Keratinocyte (primary cell): ENCODE data around the gene SNX14. TPM values are rescaled to one million over a fixed set of nuclear protein-coding genes. Genes with fewer than 3 reads are reported as not detected.

Experiments used
- DNase-seq: peaks from one replicate; pipeline ENCODE4 v3.0.0-alpha.2; 2011; ENCODE audit warnings: low read depth, missing footprints, low spot score
- FAIRE-seq: peaks from 2 replicates; lab custom pipeline; 2011; peaks lifted over from hg19 to GRCh38; lab: Jason Lieb, UNC
- H2AFZ ChIP-seq: 2 replicates; pipeline ENCODE4 v1.6.0; 2012; ENCODE audit warnings: low read length, control low read depth, inconsistent platforms; ENCODE audit not compliant: control insufficient read depth
- H3K27ac ChIP-seq: 2 replicates; pipeline ENCODE4 v1.5.1; 2011; ENCODE audit warnings: low read length; ENCODE audit not compliant: control insufficient read depth, insufficient read depth
- H3K27me3 ChIP-seq: 3 replicates; pipeline ENCODE4 v1.6.0; 2011; ENCODE audit warnings: low read length; ENCODE audit not compliant: control insufficient read depth, insufficient read depth; ENCODE audit errors: extremely low read depth
- H3K36me3 ChIP-seq, 2 experiments: 2 replicates in 1 of 2; 3 replicates in 1 of 2; pipeline ENCODE4 v1.5.1; 2011; ENCODE audit warnings: low read length in 2 of 2, mild to moderate bottlenecking in 1 of 2; ENCODE audit not compliant: control insufficient read depth in 2 of 2, insufficient read depth in 2 of 2; ENCODE audit errors: extremely low read depth in 1 of 2
- H3K4me1 ChIP-seq: 3 replicates; pipeline ENCODE4 v1.5.1; 2011; ENCODE audit warnings: low read length; ENCODE audit not compliant: control insufficient read depth, insufficient read depth; ENCODE audit errors: extremely low read depth
- H3K4me2 ChIP-seq: 3 replicates; pipeline ENCODE4 v1.6.0; 2011; ENCODE audit warnings: low read depth, low read length; ENCODE audit not compliant: control insufficient read depth, insufficient read depth; ENCODE audit errors: extremely low read depth
- H3K4me3 ChIP-seq, 3 experiments: fragments of 200-600 bp in 1 of 3; sonication (generic) in 1 of 3; 2 replicates in 2 of 3; 3 replicates in 1 of 3; pipeline ENCODE4 v1.5.1; 2011 to 2016; ENCODE audit warnings: low read length in 3 of 3, mild to moderate bottlenecking in 3 of 3, control low read depth in 2 of 3, inconsistent platforms in 1 of 3, low read depth in 1 of 3, mixed read lengths in 1 of 3, mixed run types in 1 of 3, moderate library complexity in 1 of 3; ENCODE audit not compliant: control insufficient read depth in 2 of 3, insufficient read depth in 2 of 3; ENCODE audit errors: extremely low read depth in 1 of 3
- H3K79me2 ChIP-seq: 2 replicates; pipeline ENCODE4 v1.6.0; 2012; ENCODE audit warnings: low read length; ENCODE audit not compliant: control insufficient read depth, insufficient read depth
- H3K9ac ChIP-seq: 3 replicates; pipeline ENCODE4 v1.6.0; 2011; ENCODE audit warnings: low read length; ENCODE audit not compliant: control insufficient read depth, insufficient read depth; ENCODE audit errors: extremely low read depth
- H3K9me1 ChIP-seq: 3 replicates; pipeline ENCODE4 v1.6.0; 2011; ENCODE audit warnings: low read length; ENCODE audit not compliant: control insufficient read depth, insufficient read depth; ENCODE audit errors: extremely low read depth
- H3K9me3 ChIP-seq: 2 replicates; pipeline ENCODE4 v1.5.1; 2012; ENCODE audit warnings: low read depth, low read length; ENCODE audit not compliant: control insufficient read depth
- H4K20me1 ChIP-seq: 3 replicates; pipeline ENCODE4 v1.6.0; 2011; ENCODE audit warnings: low read length; ENCODE audit not compliant: control insufficient read depth, insufficient read depth; ENCODE audit errors: extremely low read depth
- EZH2 ChIP-seq: IDR thresholded peaks from one replicate; pipeline ENCODE4 v1.6.1; 2012; ENCODE audit warnings: inconsistent platforms, mild to moderate bottlenecking, low read length, moderate library complexity
- dilution Hi-C: fragments of 300-500 bp; cut with MboI; formaldehyde crosslinking; loops from one replicate; pipeline ENCODE4 v1.7.0; 2020; ENCODE audit warnings: low sequenced_read_pairs; ENCODE audit not compliant: extremely low pct_ligation_motif_present
- polyA plus RNA-seq, 5 experiments: library from polyadenylated mRNA; depleted of rRNA in 3 of 5; stranded (reverse) in 3 of 5; stranded (forward) in 1 of 5; unstranded in 1 of 5; fragments of >200 nt; gene quantifications; 1 replicate in 1 of 5; 2 replicates in 3 of 5; 3 replicates in 1 of 5; pipeline versions ENCODE4 v1.2.1 to v1.2.3, GENCODE V29; 2011 to 2012; ENCODE audit warnings: missing spikeins in 2 of 5, low read depth in 1 of 5, low replicate concordance in 1 of 5
- TF ChIP-seq, protein P1 (sequence below), 3 experiments: IDR thresholded peaks in 1 of 3; conservative IDR thresholded peaks in 1 of 3; optimal IDR thresholded peaks in 1 of 3; 2 replicates in 2 of 3; 3 replicates in 1 of 3; pipeline versions ENCODE3 to v1.5.1; 2011; ENCODE audit warnings: low read length in 3 of 3, mild to moderate bottlenecking in 3 of 3, moderate library complexity in 2 of 3, control low read depth in 1 of 3, inconsistent platforms in 1 of 3; ENCODE audit not compliant: insufficient read depth in 2 of 3; ENCODE audit errors: extremely low read depth in 1 of 3

SNX14 gene
- polyA plus RNA-seq, 1 donor (not counting 4 experiments of a cell fraction or from before 2014, with no cell fraction given): 97.5 TPM

DNA sequence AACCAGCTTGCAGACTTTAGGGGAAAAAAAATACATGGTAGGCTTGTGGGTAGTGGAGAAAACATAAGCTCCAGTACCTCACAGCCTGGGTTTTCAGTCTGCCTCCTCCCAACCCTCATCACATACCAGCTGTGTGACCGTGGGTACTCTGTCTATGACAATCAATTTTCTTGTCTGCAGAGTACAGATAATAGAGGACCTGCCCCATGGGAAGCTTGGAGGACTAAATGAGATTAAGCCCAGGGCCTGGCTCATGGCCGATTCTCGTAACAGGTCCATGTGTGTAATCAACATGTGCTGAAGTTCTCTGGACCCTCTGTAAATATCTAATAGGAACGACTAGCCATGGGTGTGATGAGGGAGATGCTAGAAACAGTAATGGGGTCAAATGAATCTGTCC, 109.8 kb downstream of the SNX14 start:
- H3K4me2 ChIP-seq: no peak overlapping the region
- no peak overlapping the region for H2AFZ ChIP-seq
- dilution Hi-C loops: loop anchor here (25.0 kb wide), 1 partner anchor 122 kb away; no protein-coding TSS in a partner anchor
- no peaks in the 10 kb centered on the region for H3K79me2 ChIP-seq
- H3K9me1 ChIP-seq: no peaks in the 10 kb centered on the region
- H4K20me1 ChIP-seq: no peaks in the 10 kb centered on the region
- no peak for DNase-seq
- H3K9ac ChIP-seq: no peak overlapping the region
- no peaks in the 10 kb centered on the region for H3K9me3 ChIP-seq
- peaks cover 3% of the 10 kb centered on the region for H3K4me1 ChIP-seq
- H3K4me3 ChIP-seq: no peak overlapping the region
- no peak for TF ChIP-seq EZH2
- TF ChIP-seq, protein P1, sequence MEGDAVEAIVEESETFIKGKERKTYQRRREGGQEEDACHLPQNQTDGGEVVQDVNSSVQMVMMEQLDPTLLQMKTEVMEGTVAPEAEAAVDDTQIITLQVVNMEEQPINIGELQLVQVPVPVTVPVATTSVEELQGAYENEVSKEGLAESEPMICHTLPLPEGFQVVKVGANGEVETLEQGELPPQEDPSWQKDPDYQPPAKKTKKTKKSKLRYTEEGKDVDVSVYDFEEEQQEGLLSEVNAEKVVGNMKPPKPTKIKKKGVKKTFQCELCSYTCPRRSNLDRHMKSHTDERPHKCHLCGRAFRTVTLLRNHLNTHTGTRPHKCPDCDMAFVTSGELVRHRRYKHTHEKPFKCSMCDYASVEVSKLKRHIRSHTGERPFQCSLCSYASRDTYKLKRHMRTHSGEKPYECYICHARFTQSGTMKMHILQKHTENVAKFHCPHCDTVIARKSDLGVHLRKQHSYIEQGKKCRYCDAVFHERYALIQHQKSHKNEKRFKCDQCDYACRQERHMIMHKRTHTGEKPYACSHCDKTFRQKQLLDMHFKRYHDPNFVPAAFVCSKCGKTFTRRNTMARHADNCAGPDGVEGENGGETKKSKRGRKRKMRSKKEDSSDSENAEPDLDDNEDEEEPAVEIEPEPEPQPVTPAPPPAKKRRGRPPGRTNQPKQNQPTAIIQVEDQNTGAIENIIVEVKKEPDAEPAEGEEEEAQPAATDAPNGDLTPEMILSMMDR (optimal IDR thresholded peaks at IDR 0.05 in 1 of 3, IDR thresholded peaks at IDR 0.05 in 1 of 3, conservative IDR thresholded peaks at IDR 0.05 in 1 of 3; ENCODE audit: extremely low read depth in 1 of 3, insufficient read depth in 2 of 3, low read length in 3 of 3): no peak
- no peak for FAIRE-seq
- no peaks in the 10 kb centered on the region for H3K27me3 ChIP-seq
- H3K27ac ChIP-seq: no peak overlapping the region
- peaks cover 23 to 32% of the 10 kb centered on the region in 2 experiments for H3K36me3 ChIP-seq

DNA sequence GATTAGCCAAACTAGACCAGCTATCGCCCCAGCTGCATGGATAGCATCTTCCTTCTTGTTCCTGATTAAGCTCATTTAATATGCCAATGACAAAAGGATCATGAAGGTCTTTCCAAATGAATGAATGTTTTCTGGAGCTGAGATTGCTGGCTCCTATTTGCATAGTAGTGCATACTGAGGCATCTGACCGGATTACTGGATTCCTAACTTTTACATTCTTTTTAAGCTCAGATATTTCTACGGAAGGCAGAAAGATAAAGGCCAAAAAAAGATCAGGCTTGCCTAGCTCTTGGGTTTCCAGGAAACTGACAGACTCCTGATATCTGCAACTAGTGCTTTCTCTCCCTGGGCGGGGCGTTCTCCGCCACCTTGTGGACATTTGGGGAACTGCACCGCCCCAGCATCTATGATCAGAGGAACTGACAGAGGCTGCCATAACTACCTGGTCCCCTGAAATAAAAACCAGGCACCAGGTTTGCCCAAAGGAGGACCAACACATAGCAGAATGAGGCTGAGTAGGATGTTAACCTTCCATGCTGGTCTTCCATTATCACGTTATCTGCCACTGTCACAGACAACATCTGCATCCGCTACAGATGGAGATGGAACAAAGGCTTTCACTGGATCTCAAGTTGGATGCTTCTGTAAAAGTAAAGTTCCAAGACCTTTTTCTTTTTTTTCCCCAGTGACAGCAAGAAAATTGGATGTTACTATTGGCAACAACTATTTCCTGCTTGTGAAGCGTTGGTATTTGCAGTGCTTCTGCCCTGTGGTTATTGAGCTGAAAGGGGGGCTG, 110.6 kb downstream of the SNX14 start:
- Histone ChIP-seq H3K27ac (no peak overlapping the region), H3K36me3 (peaks cover 21 to 31% of the 10 kb centered on the region in 2 experiments), H3K9me1 (no peaks in the 10 kb centered on the region), H4K20me1 (no peaks in the 10 kb centered on the region), H3K27me3 (no peaks in the 10 kb centered on the region), H3K9ac (no peak overlapping the region), H3K4me2 (no peak overlapping the region), H3K4me3 (no peak overlapping the region), H3K4me1 (peaks cover 3% of the 10 kb centered on the region), H2AFZ (no peak overlapping the region), H3K9me3 (no peaks in the 10 kb centered on the region), H3K79me2 (no peaks in the 10 kb centered on the region)
- peak; percentile 86 for FAIRE-seq
- dilution Hi-C loops: loop anchor here (25.0 kb wide), 1 partner anchor 121 kb away; no protein-coding TSS in a partner anchor
- no peak for DNase-seq
- no peak for TF ChIP-seq EZH2
- TF ChIP-seq, protein P1 (optimal IDR thresholded peaks at IDR 0.05 in 1 of 3, IDR thresholded peaks at IDR 0.05 in 1 of 3, conservative IDR thresholded peaks at IDR 0.05 in 1 of 3; ENCODE audit: extremely low read depth in 1 of 3, insufficient read depth in 2 of 3, low read length in 3 of 3): peak; percentile 86 to 99 (median 98)
